Retinal pigment epithelial cell (primary cell): Measurements from ENCODE around the gene BPI.
"Not testable (repeated sequence)": the region's sequence is repeated elsewhere in the genome, so short reads cannot be mapped to it uniquely, and the experiment has no call there.

Experiments used
- DNase-seq: peaks from one replicate; pipeline ENCODE4 v3.0.0-alpha.2; 2010; ENCODE audit warnings: low read depth
- H3K4me3 ChIP-seq: 2 replicates; pipeline ENCODE4 v1.5.1; 2011; ENCODE audit warnings: mild to moderate bottlenecking, low read length, control low read depth, moderate library complexity
- TF ChIP-seq, protein P1 (sequence below): conservative IDR thresholded peaks from 2 replicates; pipeline ENCODE4 v1.5.1; 2011; ENCODE audit warnings: low read depth, low read length, control low read depth, inconsistent platforms

Gene BPI

DNA sequence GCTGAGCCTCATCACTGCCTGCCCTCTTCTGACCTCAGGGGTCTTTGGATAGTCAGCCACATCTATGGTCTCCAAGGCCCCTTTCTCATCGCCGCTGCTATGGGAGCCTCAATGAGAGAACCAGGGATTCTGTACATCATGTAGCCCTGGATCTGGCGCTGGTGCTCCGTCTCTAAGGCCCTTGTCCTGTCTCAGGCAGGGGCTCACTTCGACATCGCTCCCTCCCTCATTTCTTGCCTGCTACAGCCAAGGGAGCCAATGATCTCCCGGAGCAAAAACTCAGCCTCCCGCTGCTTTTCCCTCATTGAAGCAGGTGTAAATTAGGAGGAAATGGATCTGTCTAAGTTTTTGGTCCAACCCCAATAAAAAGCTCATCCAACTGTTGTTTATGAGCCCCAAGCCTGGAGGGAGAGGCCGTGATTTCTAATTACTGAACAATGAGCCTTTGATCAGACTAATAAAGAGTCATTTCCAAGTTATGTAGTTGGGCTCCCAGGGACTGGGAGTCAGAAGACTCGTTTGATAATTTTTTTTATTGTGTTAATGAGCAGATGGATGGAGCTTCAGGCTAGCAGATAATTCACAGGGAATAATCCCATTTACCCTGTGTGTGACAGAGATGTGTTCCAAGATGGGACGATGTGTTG, 73.2 kb downstream of the BPI start:
- no peak for DNase-seq
- TF ChIP-seq, protein P1, sequence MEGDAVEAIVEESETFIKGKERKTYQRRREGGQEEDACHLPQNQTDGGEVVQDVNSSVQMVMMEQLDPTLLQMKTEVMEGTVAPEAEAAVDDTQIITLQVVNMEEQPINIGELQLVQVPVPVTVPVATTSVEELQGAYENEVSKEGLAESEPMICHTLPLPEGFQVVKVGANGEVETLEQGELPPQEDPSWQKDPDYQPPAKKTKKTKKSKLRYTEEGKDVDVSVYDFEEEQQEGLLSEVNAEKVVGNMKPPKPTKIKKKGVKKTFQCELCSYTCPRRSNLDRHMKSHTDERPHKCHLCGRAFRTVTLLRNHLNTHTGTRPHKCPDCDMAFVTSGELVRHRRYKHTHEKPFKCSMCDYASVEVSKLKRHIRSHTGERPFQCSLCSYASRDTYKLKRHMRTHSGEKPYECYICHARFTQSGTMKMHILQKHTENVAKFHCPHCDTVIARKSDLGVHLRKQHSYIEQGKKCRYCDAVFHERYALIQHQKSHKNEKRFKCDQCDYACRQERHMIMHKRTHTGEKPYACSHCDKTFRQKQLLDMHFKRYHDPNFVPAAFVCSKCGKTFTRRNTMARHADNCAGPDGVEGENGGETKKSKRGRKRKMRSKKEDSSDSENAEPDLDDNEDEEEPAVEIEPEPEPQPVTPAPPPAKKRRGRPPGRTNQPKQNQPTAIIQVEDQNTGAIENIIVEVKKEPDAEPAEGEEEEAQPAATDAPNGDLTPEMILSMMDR: no peak
- H3K4me3 ChIP-seq: no peak overlapping the region

DNA sequence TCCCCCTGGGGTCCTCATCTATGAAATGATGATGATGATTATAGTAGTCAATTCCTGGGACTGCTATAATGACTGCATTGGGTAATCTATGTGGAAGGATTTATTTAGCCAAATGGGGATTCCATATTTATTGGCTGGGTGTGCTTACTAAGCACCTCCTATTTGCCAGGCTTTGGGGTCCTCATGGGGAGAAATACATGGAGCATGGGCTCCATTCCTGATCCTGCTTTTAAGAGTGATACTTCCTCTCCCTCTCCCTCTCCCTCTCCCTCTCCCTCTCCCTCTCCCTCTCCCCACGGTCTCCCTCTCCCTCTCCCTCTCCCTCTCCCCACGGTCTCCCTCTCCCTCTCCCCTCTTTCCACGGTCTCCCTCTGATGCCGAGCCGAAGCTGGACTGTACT, 73.9 kb downstream of the BPI start:
- DNase-seq, H3K4me3 ChIP-seq: not testable (repeated sequence)

DNA sequence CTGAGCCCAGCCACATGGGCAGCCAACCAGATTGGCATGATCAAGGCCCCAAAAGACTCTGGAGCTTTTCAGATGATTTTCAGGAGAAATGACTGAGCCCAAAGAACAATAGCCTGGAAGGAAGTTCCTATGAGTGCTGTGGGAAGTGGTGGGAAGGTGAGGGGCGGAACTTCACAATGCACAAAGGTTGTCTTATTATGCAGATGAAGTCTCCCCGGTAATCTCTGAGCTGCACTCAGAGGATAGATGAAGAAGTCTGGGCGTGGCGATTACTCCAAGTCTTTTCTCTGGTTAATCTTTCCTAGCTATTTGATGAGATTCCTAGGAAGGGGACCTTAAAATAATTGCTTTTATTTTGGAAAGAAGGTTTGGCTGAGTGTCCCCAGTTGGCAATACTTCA, 79.2 kb downstream of the BPI start:
- no peak overlapping the region for H3K4me3 ChIP-seq
- DNase-seq: no peak
- TF ChIP-seq, protein P1: no peak

DNA sequence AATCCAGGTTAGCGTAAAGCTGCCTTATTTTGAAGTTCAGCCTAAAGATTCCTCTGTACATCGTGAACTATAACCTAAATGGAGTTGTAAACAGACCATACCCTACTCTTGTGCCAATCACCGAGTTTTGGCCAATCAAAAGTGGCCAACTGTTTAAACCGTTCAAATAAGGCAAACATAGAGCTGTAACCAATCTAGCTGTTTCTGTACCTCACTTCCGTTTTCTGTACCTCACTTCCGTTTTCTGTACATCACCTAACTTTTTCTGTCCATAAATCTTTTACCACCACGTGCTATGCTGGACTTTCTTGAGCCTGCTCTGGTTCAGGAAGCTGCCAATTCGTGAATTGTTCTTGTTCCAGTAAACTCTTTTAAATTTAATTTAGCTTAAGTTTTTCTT, 82.0 kb downstream of the BPI start:
- TF ChIP-seq, protein P1: no peak
- DNase-seq: no peak
- H3K4me3 ChIP-seq: no peak overlapping the region

DNA sequence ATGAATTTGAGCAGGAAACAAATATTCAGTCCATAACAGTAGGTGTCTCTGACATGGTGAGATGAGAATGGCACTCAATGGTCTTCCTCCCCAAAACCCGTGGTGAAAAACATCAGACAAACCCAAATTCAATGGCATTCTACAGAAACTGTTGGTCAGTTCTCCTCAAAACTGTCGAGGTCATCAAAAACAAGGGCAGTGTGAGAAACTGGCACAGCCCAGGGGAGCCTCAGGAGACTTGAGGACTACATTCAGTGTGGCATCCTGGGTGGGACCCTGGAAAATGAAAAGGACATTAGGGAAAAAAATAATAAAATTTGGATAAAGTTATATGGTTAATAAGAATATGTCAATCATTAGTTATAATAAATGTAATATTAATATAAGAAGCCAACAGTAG, 82.9 kb downstream of the BPI start:
- TF ChIP-seq, protein P1: no peak
- no peak overlapping the region for H3K4me3 ChIP-seq
- DNase-seq: no peak
